ENCODE data around the gene CSPG4.
"Not testable (repeated sequence)": the region's sequence is repeated elsewhere in the genome, so short reads cannot be mapped to it uniquely, and the experiment has no call there.

DNA sequence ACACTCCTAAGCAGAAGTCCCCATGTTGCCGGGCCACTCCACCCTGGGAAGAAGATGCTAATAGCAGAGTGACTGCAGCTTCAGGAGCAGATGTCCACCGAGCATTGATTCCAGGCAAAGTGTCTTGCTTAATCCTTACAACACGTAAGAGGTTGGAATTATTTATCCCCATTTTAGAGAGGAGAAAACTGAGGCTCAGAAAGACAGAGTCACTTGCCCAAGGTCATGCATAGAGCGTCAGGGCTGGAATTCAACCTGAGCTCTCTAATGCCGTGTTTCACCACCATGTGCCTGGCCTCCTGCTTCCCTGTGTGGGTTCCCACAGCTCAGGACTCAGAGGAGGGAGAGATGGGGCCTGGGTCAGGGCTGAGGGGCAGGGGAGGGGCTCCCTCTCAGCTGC is 7.3 kb downstream of the CSPG4 start:
- not testable (repeated sequence) for TF ChIP-seq POLR2A (IDR thresholded peaks at IDR 0.05; ENCODE audit: low read depth, low read length); RCOR1 (IDR thresholded peaks at IDR 0.05; ENCODE audit: insufficient replicate concordance, low read length)
- TF ChIP-seq, protein P1, sequence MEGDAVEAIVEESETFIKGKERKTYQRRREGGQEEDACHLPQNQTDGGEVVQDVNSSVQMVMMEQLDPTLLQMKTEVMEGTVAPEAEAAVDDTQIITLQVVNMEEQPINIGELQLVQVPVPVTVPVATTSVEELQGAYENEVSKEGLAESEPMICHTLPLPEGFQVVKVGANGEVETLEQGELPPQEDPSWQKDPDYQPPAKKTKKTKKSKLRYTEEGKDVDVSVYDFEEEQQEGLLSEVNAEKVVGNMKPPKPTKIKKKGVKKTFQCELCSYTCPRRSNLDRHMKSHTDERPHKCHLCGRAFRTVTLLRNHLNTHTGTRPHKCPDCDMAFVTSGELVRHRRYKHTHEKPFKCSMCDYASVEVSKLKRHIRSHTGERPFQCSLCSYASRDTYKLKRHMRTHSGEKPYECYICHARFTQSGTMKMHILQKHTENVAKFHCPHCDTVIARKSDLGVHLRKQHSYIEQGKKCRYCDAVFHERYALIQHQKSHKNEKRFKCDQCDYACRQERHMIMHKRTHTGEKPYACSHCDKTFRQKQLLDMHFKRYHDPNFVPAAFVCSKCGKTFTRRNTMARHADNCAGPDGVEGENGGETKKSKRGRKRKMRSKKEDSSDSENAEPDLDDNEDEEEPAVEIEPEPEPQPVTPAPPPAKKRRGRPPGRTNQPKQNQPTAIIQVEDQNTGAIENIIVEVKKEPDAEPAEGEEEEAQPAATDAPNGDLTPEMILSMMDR (conservative IDR thresholded peaks at IDR 0.05; ENCODE audit: low read depth, low read length), result not testable (repeated sequence)

All from IMR-90 (cell line).